GM18520 (cell line): ENCODE results near the gene NUBPL.
"Not testable (repeated sequence)": the region's sequence is repeated elsewhere in the genome, so short reads cannot be mapped to it uniquely, and the experiment has no call there.

Experiments
- ATAC-seq: cut with Tn5 transposase; IDR thresholded peaks from one replicate; pipeline ENCODE4 v1.9.1; 2021; ENCODE audit not compliant: unreplicated experiment

NUBPL gene

DNA sequence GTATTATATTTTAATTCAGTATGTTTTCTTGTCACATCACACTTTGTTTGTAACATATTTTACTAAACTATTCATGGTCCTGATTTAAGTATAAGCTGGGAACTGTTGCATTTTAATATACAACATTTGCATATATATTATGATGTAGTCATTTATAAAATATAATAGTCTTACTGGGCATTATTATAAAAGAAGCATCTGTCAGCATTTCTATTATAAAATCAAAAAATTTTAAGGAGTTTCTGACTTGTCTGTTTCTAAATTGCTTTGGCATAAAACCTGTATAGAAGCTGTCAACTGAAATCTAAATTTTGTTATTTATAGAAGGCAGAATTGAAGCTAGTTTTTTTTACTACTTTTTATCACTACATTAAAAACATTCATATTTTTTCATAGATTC is 166.6 kb downstream of the NUBPL start:
- no peak for ATAC-seq

DNA sequence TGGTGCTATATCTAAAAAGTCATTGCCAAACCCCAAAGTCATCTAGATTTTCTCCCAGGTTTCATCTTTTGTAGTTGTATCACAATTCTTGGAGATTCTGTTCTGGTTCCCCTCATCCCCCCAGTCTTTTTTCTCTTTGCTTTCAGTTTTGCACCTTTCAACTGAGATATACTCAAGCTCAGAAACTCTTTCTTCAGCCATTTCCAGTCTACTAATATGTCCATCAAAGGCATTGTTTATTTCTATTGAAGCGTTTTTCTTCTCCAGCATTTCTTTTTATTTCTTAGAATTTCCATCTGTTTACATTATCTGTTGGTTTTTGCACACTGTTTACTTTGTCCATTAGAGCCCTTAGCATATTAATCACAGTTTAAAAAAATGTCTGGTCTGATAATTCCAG is 179.5 kb downstream of the NUBPL start:
- ATAC-seq, result no peak

DNA sequence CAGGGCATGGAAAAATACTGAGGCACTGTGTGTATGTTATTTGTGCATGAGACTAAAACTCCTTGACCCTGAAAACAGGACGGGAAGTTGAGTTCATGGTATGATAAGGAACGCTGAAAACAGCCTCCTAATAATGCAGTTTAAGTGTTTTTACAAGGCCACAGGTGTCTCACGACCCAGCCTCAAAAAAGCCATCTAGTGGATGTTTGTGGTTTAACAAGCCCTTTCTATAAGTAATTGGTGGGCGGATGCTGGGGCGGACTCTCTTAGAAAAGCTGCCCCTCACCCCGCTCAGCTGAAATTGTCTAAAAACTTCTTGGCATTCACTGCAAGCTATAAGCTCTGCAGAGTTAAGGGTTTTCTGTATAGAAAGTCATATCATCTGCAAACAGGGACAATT is 184.5 kb downstream of the NUBPL start:
- no peak for ATAC-seq

DNA sequence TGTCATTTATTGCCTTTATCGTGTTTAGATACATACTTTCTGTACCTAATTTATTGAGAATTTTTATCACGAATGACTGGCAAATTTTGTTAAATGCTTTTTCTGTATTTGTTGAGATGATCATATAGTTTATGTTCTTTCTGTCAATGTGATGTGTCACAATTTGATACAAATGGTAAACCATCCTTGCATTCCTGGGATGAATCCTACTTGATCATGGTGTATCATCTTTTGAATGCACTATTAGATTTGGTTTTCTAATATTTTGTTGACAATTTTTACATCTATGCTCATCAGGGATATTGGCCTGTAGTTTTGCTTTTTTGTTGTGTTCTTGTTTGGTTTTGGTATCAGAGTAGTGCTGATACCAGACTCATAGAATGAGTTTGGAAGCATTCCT is 185.1 kb downstream of the NUBPL start:
- no peak for ATAC-seq

DNA sequence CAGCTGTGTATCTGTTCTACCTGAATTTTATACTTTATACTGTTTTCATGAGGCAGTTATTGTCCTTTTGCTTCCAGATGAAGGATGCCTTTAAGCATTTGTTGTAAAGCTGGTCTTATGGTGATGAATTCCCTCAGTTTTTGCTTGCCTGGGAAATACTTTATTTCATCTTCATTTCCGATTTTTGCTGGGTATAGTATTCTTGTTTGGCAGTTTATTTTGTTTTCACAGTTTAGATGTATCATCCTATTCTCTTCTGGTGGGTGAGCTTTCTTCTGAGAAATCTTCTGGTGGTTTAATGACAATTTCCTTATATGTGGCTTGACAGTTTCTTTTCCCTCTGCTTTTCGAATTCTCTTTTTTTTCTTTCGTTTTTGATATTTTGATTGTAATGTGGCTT is 188.1 kb downstream of the NUBPL start:
- no peak for ATAC-seq

DNA sequence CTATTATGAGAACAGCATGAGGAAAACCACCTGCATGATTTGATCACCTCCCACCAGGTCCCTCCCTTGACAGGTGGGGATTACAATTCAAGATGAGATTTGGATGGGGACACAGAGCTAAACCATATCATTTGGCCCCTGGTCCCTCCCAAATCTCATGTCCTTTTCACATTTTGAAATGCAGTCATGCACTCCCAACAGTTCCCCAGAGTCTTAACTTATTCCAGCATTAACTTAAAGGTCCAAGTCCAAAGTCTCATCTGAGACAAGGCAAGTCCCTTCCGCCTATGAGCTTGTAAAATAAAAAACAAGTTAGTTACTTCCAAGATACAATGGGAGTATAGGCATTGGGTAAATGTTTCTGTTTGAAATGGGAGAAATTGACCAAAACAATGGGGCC is 189.8 kb downstream of the NUBPL start:
- ATAC-seq, result not testable (repeated sequence)

DNA sequence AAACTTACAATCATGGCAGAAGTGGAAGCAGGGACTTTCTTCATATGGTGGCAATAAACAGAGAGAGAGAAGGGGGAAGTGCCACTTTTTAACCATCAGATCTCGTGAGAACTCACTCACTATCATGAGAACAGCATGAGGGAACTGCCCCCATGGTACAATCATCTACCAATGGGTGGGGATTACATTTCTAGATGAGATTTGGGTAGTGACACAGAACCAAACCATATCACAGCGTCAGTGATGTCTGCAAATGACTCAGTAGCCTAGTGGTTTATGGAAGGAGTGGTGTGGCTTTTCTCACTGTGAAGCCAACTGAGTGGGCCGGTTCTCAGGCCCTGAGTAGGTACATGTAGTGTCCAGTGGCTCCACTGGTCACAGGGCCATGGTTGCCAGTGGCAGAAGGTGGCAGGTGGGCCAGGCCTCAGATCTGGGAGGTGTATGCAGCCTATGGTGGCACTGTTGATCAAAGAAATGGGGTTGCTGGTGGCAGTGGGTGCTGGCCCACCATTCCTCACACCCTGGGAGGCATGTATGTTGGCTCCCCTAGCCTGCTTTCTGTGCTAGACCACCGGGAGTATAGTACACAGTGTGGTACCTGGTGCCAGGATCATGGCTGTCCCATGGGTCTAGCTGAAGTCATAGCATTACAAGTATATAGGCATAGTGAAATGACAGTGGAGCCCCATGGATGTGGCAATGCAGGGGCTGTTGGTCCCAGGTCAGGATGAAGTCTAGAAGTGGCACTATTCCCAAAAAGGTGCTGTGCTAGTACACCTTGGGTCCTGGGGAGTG is 191.9 kb downstream of the NUBPL start:
- peak; percentile 37 for ATAC-seq

DNA sequence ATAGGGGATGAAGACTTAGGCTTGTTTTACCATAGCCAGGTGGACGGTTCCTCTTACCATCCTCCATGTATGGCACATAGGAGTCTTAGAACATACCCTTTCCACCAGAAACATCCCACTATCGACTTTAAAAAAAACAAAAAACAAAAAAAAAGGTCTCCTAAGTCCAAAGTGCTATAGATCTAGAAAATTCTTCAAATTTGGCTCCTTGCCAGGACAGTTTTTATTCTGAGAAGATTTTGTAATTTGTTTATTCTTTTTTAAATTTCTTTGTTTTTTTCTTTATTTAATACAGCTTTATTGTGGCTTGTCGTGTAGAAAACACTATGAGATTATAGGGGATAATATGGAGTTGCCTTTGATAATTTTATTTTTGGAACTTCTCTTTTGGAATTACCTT is 197.7 kb downstream of the NUBPL start:
- ATAC-seq, result no peak

DNA sequence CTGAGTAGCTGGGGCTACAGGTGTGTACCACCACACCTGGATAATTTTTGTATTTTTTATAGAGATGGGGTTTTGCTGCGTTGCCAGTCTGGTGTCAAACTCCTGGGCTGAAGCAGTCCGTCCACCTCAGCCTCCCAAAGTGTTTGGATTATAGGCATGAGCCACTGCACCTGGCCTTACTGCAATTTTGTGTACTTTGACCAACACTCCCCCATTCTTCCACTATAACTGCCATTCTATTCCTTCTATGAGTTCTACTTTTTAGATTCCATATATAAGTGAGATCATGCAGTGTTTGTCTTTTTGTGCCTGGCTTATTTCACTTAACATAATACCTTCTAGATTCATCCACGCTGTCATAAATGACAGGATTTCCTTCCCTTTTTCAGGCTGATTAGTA is 199.1 kb downstream of the NUBPL start:
- no peak for ATAC-seq

DNA sequence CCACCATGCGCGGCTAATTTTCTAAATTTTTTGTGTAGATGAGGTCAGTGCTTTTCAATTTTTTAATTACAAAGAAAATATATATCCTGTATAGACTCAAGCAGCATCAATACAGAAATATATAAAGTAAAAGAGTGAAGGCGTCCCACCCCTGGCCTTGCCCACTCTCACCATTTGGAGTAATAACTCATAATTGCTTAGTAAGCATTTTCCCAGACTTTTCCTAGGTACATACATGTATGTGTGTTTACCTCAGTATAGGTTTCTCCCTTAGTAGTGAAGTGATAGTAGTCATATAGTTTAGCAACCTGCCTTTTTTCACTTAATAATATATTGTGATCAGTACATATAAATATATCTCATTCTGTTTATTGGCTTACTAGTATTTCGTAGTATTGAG is 200.1 kb downstream of the NUBPL start:
- ATAC-seq, result no peak

DNA sequence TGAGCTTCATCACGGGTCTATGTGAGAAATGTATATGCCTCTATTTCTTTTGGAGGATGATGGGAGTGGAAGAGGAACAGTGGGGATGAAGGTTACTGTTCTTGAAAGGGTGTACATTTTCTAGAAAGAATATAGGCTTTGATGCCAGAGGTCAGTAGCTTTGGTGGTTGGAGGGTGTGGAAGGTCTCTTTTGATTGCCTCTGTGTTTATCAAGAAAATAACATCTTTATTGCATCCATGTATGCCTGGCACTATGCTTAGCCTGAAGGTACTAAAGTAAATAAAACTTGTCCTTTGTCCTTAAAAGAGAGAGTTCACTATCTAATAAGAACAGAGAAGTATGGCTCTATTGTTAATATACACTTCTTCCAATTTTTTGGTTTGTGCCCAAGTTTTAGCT is 201.8 kb downstream of the NUBPL start:
- no peak for ATAC-seq

DNA sequence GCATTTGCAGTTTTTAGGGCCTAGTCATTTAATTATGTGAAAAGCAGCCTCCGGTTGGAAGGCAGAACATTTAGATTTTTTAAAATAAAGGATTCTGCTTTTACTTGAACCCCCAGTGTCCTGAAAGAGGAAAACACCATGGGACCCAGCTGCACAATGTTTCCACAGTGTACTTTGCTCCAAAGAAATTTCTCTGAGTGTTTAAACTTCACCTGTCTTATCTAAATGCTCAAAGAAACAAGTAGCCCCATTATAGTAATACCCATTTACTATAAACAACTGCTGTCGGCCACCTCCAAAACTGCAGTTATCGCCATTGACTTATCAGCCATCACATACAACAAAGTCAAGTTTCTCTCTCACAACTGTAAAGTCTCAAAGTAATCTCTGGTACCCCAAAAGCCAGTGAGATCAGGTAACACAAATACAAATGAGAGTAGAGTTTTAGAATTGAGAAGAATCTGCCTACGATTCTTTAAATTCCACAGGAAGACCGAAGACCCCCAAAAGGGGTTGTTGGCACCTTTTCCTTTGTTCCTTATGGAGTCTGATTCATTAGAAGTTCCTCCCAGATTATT is 205.2 kb downstream of the NUBPL start:
- no peak for ATAC-seq

DNA sequence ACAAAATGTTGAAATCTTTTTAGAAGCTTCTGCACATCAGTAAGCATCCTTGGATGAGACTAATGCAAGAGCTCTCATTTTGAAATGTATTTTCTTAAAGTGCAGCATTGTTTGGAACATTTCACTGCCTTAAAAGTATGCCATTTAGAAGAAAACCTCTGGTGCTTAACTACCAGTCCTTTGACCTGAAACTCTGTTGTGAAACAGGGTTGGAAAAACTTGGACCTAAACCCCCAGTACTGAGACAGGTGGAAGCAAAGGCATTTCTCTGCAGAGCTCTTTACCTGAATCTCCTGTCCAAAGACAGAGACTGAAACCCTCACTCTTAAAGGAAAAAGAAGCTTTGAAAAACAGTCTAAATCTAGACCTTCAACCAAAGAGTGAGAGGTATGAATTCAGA is 207.2 kb downstream of the NUBPL start:
- no peak for ATAC-seq

DNA sequence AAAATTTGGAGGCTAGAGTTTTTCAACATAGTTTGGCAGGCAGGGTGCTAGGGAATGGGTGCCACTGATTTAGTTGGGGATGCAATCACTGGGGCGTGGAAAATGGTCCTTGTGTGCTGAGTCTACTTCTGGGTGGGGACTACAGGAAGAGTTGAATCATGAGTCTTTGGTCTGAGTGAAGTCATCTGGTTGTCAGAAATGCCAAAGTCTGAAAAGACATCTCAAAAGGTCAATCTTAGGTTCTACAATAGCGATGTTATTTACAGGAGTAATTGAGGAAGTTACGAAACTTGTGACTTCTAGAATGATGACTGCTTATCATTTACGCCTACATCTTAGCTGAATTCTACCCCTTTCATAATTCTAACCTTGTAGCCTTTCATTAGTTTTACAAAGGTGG is 209.1 kb downstream of the NUBPL start:
- no peak for ATAC-seq

DNA sequence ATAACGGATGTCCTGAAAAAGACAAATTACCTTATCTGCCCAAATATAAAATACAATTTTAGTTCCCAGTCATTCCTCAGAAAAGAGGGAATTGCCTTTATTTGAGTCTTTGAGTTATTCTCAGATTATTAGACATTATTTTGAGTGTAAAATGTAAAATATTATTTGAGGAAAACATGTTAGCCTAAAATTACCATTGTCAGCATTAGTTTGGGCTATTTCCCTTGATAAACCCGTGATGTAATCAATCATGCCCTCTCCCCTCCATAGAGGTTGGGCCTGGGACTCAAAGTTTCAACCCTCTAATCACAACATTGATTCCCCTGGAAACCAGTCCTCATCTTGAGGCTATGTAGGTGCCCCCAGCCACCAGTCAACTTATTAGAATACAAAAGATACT is 213.4 kb downstream of the NUBPL start:
- ATAC-seq, result no peak

DNA sequence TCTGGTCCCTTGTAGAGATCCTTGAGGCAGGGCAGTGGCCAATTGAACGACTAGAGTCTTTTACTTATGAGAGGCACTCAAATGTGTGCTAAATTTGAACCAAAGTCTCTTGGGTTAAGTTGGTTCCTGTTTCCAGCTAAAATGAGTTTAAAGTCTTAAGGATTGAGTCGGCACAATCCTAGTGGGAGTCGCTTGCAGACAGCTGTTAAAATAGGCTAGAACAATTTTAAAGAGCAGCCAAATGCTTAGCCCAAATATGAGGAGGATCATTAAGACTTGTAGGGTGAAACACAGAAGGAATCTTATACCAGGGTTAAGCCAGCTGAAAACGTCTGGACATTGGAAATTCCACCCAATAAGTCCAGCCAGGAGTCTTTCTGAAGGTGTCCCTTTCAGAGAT is 216.1 kb downstream of the NUBPL start:
- no peak for ATAC-seq

DNA sequence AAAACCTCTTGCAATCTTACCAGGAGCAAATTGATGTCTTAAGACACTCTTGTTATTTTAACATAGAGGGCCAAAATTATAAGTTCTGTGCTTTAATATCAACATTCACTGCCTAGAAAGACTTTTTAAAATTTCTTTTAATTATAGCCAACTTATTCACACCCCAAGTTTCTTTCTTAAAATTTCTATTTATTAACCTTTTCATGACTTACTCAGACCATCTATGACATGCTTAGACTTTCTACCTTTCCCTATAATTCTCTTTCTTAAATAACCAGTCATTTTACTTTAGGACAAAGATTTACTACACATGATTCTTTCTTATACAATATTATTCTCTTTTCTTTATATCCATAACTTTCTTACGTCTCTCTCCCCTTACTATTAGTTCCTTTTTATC is 220.4 kb downstream of the NUBPL start:
- ATAC-seq, result no peak

DNA sequence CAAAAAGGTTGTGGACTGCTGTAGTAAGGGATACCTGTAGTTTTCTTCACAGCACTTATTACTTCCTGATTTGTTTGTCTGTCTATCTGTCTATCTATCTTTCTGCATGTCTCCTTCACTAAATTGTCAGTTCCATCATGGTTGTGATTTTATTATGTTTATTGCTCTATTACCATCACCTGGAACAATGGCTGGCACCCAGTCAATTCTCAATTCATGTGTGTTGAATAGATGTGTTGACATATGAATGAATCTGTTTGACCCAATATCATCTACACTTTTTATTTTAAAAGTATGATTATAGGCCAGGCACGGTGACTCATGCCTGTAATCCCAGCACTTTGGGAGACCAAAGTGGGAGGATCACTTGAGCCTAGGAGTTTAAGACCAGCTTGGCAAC is 224.4 kb downstream of the NUBPL start:
- ATAC-seq, result no peak

DNA sequence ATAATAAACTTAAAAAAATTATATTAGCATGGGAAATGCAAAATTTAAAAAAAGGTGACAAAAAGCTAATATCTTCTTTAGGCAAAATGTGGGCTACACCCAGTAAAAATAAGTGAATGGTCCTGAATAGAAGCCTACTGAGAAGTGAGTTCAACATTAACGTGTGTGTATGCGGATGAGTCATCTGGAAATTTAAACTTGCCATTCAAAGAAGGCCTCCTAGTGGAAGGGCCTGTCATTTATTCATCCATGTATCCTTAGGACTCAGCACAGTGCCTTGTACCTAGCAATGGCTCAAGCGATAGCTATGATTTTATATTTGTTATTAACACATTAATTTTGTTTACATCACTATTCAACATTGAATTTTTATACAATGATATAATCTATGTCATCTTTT is 226.2 kb downstream of the NUBPL start:
- ATAC-seq, result no peak

DNA sequence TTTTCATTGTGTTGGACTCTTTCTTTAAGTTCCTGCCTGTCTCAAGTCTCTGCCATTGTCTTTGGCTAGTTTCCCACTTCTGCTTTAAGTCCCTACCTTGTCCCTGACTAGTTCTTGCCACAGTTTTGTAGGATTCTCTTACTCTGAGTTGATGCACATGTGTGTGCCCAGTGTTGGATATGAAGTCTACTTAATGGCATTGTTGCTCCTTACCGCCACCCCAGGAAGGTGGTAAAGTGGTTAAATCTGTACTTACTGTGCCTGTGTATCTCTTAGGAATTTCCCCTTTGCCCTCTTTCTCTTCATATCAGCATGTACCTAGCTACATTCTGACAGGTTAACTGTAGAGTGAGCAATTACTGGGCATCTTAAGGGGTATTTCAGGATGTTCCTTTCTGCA is 227.1 kb downstream of the NUBPL start:
- ATAC-seq, result no peak

DNA sequence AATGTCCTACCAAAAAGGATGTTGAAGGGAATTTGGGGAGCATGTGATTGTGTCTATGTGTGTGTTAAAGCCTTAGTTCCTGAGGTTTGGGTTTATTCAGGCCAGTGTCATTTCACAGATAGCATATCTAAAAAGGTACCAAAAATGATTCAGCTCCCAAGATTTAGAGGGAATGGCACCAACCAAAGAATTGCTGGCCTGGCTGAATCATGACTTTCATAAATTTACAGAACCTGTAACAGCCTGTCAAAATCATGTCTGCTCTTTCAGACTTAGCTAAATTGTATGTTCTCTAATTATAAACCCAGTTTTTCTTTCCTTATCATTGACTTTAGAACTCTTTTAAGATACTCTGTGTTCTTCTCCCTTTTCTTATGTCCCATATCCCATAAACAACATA is 231.5 kb downstream of the NUBPL start:
- no peak for ATAC-seq

DNA sequence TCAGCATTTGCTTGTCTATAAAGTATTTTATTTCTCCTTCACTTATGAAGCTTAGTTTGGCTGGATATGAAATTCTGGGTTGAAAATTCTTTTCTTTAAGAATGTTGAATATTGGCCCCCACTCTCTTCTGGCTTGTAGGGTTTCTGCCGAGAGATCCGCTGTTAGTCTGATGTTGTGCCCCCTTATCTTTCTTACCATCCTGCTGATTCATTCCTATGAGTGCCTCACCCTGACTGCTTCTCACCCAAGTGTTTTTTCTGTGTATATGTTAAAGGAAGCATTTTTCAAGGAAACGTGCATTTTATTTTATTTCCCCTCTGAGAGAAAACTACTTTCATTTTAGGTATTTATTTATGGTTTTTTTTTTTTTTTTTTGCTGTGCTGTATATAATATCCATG is 236.7 kb downstream of the NUBPL start:
- not testable (repeated sequence) for ATAC-seq

DNA sequence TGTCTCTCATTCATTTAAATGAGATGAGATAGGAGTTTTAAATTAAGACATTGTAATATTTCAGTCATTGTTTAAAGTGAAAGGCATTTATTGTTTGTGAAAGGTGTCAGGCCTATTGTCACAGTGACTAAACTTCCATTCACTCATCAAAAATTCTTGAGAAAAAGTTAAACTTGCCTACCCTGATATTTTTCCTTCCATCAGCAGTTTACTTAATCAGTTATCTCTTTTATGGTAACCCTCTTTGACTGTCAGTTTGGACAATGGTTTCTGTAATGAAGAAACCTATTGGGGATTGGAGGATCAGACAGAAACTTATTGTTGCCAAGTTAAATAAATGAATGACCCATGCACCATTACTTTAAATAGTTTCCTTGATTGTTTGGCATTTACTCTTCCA is 241.6 kb downstream of the NUBPL start:
- no peak for ATAC-seq
